ENCODE data around the gene PBX3. TPM values are rescaled to one million over a fixed set of nuclear protein-coding genes. Genes with fewer than 3 reads are reported as not detected.

Gene PBX3
- total RNA-seq, 6 experiments from 2014 or later: 13.0 to 20.2 (median 15.0) TPM

GRCh38 chr9:125789196-125789595 lies 42.0 kb downstream of the PBX3 start:
- Histone ChIP-seq H3K4me1 (peaks cover 0 to 16% (median 1%) of the 10 kb centered on the region in 4 donors), H3K27ac (no peak overlapping the region), H3K9me3 (no peaks in the 10 kb centered on the region), H3K27me3 (no peaks in the 10 kb centered on the region), H3K4me3 (no peak overlapping the region), H3K36me3 (no peaks in the 10 kb centered on the region)
- TF ChIP-seq POLR2A (IDR thresholded peaks at IDR 0.05): no peak
- TF ChIP-seq, protein P1, sequence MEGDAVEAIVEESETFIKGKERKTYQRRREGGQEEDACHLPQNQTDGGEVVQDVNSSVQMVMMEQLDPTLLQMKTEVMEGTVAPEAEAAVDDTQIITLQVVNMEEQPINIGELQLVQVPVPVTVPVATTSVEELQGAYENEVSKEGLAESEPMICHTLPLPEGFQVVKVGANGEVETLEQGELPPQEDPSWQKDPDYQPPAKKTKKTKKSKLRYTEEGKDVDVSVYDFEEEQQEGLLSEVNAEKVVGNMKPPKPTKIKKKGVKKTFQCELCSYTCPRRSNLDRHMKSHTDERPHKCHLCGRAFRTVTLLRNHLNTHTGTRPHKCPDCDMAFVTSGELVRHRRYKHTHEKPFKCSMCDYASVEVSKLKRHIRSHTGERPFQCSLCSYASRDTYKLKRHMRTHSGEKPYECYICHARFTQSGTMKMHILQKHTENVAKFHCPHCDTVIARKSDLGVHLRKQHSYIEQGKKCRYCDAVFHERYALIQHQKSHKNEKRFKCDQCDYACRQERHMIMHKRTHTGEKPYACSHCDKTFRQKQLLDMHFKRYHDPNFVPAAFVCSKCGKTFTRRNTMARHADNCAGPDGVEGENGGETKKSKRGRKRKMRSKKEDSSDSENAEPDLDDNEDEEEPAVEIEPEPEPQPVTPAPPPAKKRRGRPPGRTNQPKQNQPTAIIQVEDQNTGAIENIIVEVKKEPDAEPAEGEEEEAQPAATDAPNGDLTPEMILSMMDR (IDR thresholded peaks at IDR 0.05): no peak
- ATAC-seq: no peak
- intact Hi-C loops (cut with DNase I): no loop called here
- no peak for DNase-seq

DNA sequence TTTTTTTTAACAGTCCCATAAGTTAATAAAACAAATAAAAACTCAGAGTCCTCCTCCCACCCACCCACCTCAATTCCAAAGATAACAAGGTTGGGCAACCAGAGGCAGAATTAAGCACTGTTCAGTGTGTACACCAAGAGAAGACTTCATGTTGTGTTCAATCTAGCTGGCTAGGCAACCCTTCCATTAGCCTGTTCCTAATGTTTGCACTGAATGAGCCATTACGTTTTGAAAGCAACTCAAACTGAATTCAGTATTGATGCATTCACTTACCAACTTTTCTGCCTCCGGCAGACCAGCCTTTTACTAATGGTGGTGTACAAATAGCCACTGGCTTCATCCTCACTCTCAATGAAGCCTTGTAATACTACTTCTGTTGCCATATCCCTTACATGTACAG lies 47.5 kb downstream of the PBX3 start:
- DNase-seq (no peak), ATAC-seq (peak; percentile 30 to 61 (median 46))
- H3K4me3 ChIP-seq: no peak overlapping the region
- peaks cover 0 to 33% (median 15%) of the 10 kb centered on the region in 4 donors for H3K4me1 ChIP-seq
- no peaks in the 10 kb centered on the region for H3K36me3 ChIP-seq
- intact Hi-C loops (cut with DNase I): no loop called here
- no peaks in the 10 kb centered on the region for H3K27me3 ChIP-seq
- H3K27ac ChIP-seq: no peak overlapping the region
- WGBS (ENCODE audit: insufficient coverage, low coverage, low lambda C conversion rate, missing lambda C conversion rate): 48% methylated on average over 2 of the region's 2 CpGs
- TF ChIP-seq, protein P1 (IDR thresholded peaks at IDR 0.05): no peak
- TF ChIP-seq POLR2A (IDR thresholded peaks at IDR 0.05): no peak
- H3K9me3 ChIP-seq: no peaks in the 10 kb centered on the region

GRCh38 chr9:125795970-125796596 lies 48.9 kb downstream of the PBX3 start:
- WGBS (ENCODE audit: insufficient coverage, low coverage, low lambda C conversion rate, missing lambda C conversion rate): 59% methylated on average over 4 of the region's 4 CpGs

GRCh38 chr9:125797930-125798329 lies 50.8 kb downstream of the PBX3 start:
- ATAC-seq (peak in 3 of 4 donors; percentile 55 to 73 (median 56)), DNase-seq (no peak)
- H3K36me3 ChIP-seq: no peaks in the 10 kb centered on the region
- WGBS (ENCODE audit: insufficient coverage, low coverage, low lambda C conversion rate, missing lambda C conversion rate): 22% methylated on average over 2 of the region's 2 CpGs
- peaks cover 0 to 33% (median 15%) of the 10 kb centered on the region in 4 donors for H3K4me1 ChIP-seq
- no peaks in the 10 kb centered on the region for H3K27me3 ChIP-seq
- peak overlapping the region; percentile 34 to 61 (median 46) for H3K27ac ChIP-seq
- TF ChIP-seq, protein P1 (IDR thresholded peaks at IDR 0.05): no peak
- TF ChIP-seq POLR2A (IDR thresholded peaks at IDR 0.05): no peak
- intact Hi-C loops (cut with DNase I): no loop called here
- H3K4me3 ChIP-seq: peak overlapping the region in 1 of 3 donors; percentile 1
- no peaks in the 10 kb centered on the region for H3K9me3 ChIP-seq

More at GRCh38 chr9:125795970-125796596, 48.9 kb downstream of the PBX3 start:
- Histone ChIP-seq H3K4me3 (no peak overlapping the region), H3K4me1 (peaks cover 0 to 33% (median 15%) of the 10 kb centered on the region in 4 donors), H3K27me3 (no peaks in the 10 kb centered on the region), H3K27ac (peak overlapping the region in 2 of 3 donors; percentile 50 to 70), H3K9me3 (no peaks in the 10 kb centered on the region), H3K36me3 (no peaks in the 10 kb centered on the region)
- intact Hi-C loops (cut with DNase I): no loop called here
- ATAC-seq (peak; percentile 83 to 87 (median 86)), DNase-seq (peak in 1 of 3 donors; percentile 54)
- no peak for TF ChIP-seq POLR2A (IDR thresholded peaks at IDR 0.05)
- TF ChIP-seq, protein P1 (IDR thresholded peaks at IDR 0.05): no peak
